ENCODE results near the gene SLC24A3. TPM values are rescaled to one million over a fixed set of nuclear protein-coding genes. Genes with fewer than 3 reads are reported as not detected.

The SLC24A3 gene
- total RNA-seq, 1 donor from 2014 or later, result 0.96 TPM

DNA sequence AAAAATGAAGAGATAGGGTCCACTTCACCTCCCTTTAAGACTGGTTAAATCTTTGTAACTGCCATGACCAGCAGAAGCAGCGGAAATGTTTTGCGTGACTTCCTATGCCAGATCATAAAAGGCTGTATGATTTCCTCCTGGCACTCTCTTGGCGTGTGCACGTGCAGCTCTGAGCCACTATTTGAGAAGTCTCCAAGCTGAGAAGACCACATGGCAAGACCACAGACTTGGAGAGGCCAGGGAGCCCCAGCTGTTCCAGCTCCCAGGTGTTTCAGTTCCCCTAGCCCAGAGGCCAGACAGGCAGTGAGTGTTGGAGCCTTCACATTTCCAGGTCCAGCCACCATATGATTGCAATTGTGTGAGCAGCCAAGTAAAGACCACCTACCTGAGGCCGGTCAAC is 286.3 kb downstream of the SLC24A3 start:
- H3K4me1 Mint-ChIP-seq (ENCODE audit: low read depth), result no peaks in the 10 kb centered on the region
- no peak for DNase-seq (ENCODE audit: low spot score, unreplicated experiment)
- H3K36me3 Mint-ChIP-seq (ENCODE audit: insufficient read depth), result no peaks in the 10 kb centered on the region
- peaks cover 3% of the 10 kb centered on the region for H3K27me3 Mint-ChIP-seq
- TF ChIP-seq, protein P1, sequence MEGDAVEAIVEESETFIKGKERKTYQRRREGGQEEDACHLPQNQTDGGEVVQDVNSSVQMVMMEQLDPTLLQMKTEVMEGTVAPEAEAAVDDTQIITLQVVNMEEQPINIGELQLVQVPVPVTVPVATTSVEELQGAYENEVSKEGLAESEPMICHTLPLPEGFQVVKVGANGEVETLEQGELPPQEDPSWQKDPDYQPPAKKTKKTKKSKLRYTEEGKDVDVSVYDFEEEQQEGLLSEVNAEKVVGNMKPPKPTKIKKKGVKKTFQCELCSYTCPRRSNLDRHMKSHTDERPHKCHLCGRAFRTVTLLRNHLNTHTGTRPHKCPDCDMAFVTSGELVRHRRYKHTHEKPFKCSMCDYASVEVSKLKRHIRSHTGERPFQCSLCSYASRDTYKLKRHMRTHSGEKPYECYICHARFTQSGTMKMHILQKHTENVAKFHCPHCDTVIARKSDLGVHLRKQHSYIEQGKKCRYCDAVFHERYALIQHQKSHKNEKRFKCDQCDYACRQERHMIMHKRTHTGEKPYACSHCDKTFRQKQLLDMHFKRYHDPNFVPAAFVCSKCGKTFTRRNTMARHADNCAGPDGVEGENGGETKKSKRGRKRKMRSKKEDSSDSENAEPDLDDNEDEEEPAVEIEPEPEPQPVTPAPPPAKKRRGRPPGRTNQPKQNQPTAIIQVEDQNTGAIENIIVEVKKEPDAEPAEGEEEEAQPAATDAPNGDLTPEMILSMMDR (IDR thresholded peaks at IDR 0.05; ENCODE audit: unreplicated experiment), result no peak
- no peaks in the 10 kb centered on the region for H3K9me3 Mint-ChIP-seq (ENCODE audit: low read depth)
- H3K27ac Mint-ChIP-seq, result no peak overlapping the region
- no peak overlapping the region for H3K4me3 Mint-ChIP-seq (ENCODE audit: low read depth)

DNA sequence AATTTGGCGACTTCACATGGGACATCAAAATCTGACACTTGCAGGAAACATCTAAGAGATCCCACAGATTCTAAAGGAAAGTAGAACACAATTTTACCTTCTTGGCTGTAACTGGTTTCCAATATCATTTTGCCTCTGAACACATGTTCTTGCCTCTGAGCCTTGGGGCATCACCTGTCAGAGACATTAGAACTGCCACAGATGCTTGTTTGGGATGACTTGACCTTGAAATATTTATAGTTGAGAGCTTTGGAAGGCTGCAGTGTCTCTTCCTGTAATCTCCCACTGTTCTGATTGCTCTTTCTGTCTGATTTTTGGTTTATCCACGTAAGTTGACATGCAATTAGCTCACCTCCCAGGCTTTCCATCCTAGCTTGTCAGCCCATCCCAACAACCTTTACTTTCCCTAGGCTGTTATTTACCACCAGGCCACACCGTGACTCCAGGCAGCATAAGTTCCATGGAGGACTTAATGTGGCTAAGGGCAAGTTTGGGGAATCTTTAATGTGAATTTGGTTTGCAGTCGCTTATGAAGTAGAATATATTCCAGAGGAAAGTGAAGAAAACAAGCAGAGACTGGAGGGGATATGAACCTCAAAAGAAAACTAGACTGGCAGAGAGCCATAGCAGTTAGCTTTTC is 289.2 kb downstream of the SLC24A3 start:
- no peaks in the 10 kb centered on the region for H3K36me3 Mint-ChIP-seq (ENCODE audit: insufficient read depth)
- H3K4me1 Mint-ChIP-seq (ENCODE audit: low read depth), result no peaks in the 10 kb centered on the region
- no peak overlapping the region for H3K4me3 Mint-ChIP-seq (ENCODE audit: low read depth)
- no peaks in the 10 kb centered on the region for H3K9me3 Mint-ChIP-seq (ENCODE audit: low read depth)
- H3K27ac Mint-ChIP-seq, result no peak overlapping the region
- TF ChIP-seq, protein P1 (IDR thresholded peaks at IDR 0.05; ENCODE audit: unreplicated experiment), result no peak
- H3K27me3 Mint-ChIP-seq, result no peaks in the 10 kb centered on the region
- no peak for DNase-seq (ENCODE audit: low spot score, unreplicated experiment)

DNA sequence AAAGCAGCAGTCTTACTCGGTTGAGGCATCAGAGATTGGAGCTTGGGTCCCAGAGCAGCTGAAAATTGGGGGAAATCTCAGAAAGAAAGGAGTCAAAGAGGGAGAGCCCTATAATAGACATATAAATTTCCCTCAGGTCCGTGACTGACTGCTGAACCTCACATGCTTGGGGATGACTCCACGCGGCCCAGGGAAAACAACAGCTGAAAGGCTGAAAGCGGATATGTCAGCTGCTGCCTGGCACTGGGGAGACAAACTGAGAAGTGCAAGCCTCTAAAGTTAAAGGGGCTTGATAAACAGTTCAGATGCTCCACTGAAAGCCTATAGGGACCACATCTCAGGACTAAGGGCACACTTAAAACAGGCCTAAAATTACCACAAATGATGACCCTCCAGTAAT is 289.7 kb downstream of the SLC24A3 start:
- Mint-ChIP-seq H3K9me3 (ENCODE audit: low read depth) (no peaks in the 10 kb centered on the region), H3K4me1 (ENCODE audit: low read depth) (peaks cover 3% of the 10 kb centered on the region), H3K27ac (no peak overlapping the region), H3K27me3 (no peaks in the 10 kb centered on the region), H3K4me3 (ENCODE audit: low read depth) (no peak overlapping the region), H3K36me3 (ENCODE audit: insufficient read depth) (no peaks in the 10 kb centered on the region)
- no peak for DNase-seq (ENCODE audit: low spot score, unreplicated experiment)
- TF ChIP-seq, protein P1 (IDR thresholded peaks at IDR 0.05; ENCODE audit: unreplicated experiment), result no peak

DNA sequence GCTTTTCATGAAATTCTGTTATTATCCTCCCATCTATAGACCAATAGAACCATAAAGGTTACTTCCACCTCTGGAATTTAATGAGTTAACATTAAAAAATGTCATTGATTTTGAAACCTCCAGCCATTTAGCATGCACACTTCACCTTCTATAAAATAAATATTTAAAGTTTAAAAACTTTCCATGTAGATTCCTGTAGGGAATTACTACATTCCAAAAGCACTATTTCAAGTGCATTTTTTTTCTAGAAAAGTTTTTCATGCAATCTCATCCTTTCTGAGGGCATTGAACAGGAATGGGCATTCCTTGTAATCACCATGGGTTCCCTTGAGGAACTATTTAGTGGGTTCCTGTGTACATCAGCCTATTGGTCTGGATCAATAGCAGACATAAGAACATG is 291.8 kb downstream of the SLC24A3 start:
- Mint-ChIP-seq H3K27ac (no peak overlapping the region), H3K4me3 (ENCODE audit: low read depth) (no peak overlapping the region), H3K4me1 (ENCODE audit: low read depth) (peaks cover 3% of the 10 kb centered on the region), H3K36me3 (ENCODE audit: insufficient read depth) (no peaks in the 10 kb centered on the region), H3K9me3 (ENCODE audit: low read depth) (no peaks in the 10 kb centered on the region), H3K27me3 (no peaks in the 10 kb centered on the region)
- no peak for DNase-seq (ENCODE audit: low spot score, unreplicated experiment)
- TF ChIP-seq, protein P1 (IDR thresholded peaks at IDR 0.05; ENCODE audit: unreplicated experiment), result no peak

DNA sequence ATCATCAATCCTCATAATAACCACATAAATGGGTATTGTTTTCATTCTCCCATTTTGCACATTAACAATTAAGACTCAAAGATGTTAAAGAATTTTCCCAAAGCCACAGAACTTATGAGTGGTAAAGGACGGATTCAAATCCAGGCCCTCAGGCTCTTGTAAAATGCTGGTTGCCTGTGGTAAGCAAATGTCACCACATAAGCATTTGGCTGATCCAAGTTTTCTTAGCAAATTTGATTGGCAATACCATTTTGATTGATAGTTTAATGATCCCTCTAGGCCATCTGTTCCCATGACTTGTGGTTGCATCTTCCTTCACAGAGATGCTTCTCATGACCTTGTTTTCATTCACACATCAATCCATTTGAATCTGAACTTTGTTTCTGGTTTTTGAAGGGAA is 293.6 kb downstream of the SLC24A3 start:
- Mint-ChIP-seq H3K4me1 (ENCODE audit: low read depth) (peaks cover 3% of the 10 kb centered on the region), H3K27ac (no peak overlapping the region), H3K36me3 (ENCODE audit: insufficient read depth) (no peaks in the 10 kb centered on the region), H3K9me3 (ENCODE audit: low read depth) (no peaks in the 10 kb centered on the region), H3K27me3 (no peaks in the 10 kb centered on the region), H3K4me3 (ENCODE audit: low read depth) (no peak overlapping the region)
- TF ChIP-seq, protein P1 (IDR thresholded peaks at IDR 0.05; ENCODE audit: unreplicated experiment), result no peak
- no peak for DNase-seq (ENCODE audit: low spot score, unreplicated experiment)
